ENCODE results near the gene PYDC1.

GRCh38 chr16:31179219-31179746, 37.7 kb downstream of the PYDC1 start:
- TF ChIP-seq CTCF (conservative IDR thresholded peaks at IDR 0.05 in 1 of 2, IDR thresholded peaks at IDR 0.05 in 1 of 2; ENCODE audit: low read depth in 1 of 2, low read length in 2 of 2) (no peak), EZH2 (IDR thresholded peaks at IDR 0.05; ENCODE audit: low read length, missing control alignments) (no peak)
